Colonic mucosa (tissue), 4 donors: ENCODE measurements around the gene NUBP1. TPM values are rescaled to one million over a fixed set of nuclear protein-coding genes. Genes with fewer than 3 reads are reported as not detected.
"Not testable (repeated sequence)": the region's sequence is repeated elsewhere in the genome, so short reads cannot be mapped to it uniquely, and the experiment has no call there.

Experiments
- DNase-seq: peaks from one replicate; pipeline ENCODE4 v3.0.0-alpha.2; 2020
- H3K27ac ChIP-seq: fragments of 200-600 bp; one replicate; pipeline ENCODE4 v1.8.0; 2021
- H3K27me3 ChIP-seq: fragments of 200-600 bp; one replicate; pipeline ENCODE4 v1.8.0; 2021
- H3K36me3 ChIP-seq: fragments of 200-600 bp; one replicate; pipeline ENCODE4 v1.8.0; 2021
- H3K4me1 ChIP-seq: fragments of 200-600 bp; one replicate; pipeline ENCODE4 v1.8.0; 2021; ENCODE audit warnings: mild to moderate bottlenecking
- H3K4me3 ChIP-seq: fragments of 200-600 bp; one replicate; pipeline ENCODE4 v1.8.0; 2021
- H3K9ac ChIP-seq, 2 donors: one replicate each; pipeline ENCODE4 v1.7.0; 2013; ENCODE audit warnings: control low read depth in 2 of 2, low read depth in 2 of 2, low read length in 2 of 2
- H3K9me3 ChIP-seq: fragments of 200-600 bp; one replicate; pipeline ENCODE4 v1.8.0; 2021
- CTCF ChIP-seq: fragments of 200-600 bp; IDR thresholded peaks from one replicate; pipeline ENCODE4 v1.8.0; 2022; ENCODE audit warnings: antibody characterized with exemption, mild to moderate bottlenecking
- intact Hi-C: fragments of 100-400 bp; cut with DNase I; formaldehyde crosslinking; loops from one replicate; pipeline ENCODE4 v1.14.1; 2022
- total RNA-seq, 2 donors: library from RNA; stranded (reverse); fragmentation: NEBNext Ultra II Directional in 1 of 2; extraction: Animal tissue kit (Norgen Biotek cat#: 25700) in 1 of 2; gene quantifications; one replicate each; pipeline ENCODE4 v1.2.1, GENCODE V29; 2021
- donor health status: healthy.
- donor health status: DM: no; HTN: no; CAD: no.
- donor health status: DM: no; HTN: no; CAD: no.

NUBP1 gene
- total RNA-seq, 2 donors from 2014 or later, result 28.4 to 28.7 TPM

GRCh38 chr16:10782628-10783027 is 39.0 kb downstream of the NUBP1 start:
- no peak for TF ChIP-seq CTCF

GRCh38 chr16:10787304-10787703 is 43.7 kb downstream of the NUBP1 start:
- no peak for TF ChIP-seq CTCF
- intact Hi-C loops, result no loop called here
- no peak overlapping the region for H3K27ac ChIP-seq
- no peaks in the 10 kb centered on the region for H3K9me3 ChIP-seq
- H3K36me3 ChIP-seq, result no peaks in the 10 kb centered on the region
- no peaks in the 10 kb centered on the region for H3K4me1 ChIP-seq
- no peak overlapping the region for H3K4me3 ChIP-seq
- no peak for DNase-seq
- no peaks in the 10 kb centered on the region for H3K27me3 ChIP-seq
- no peak overlapping the region for H3K9ac ChIP-seq

More at GRCh38 chr16:10782628-10783027, 39.0 kb downstream of the NUBP1 start:
- no peaks in the 10 kb centered on the region for H3K27me3 ChIP-seq
- intact Hi-C loops, result no loop called here
- no peak overlapping the region for H3K27ac ChIP-seq
- H3K36me3 ChIP-seq, result no peaks in the 10 kb centered on the region
- no peak overlapping the region for H3K9ac ChIP-seq
- no peak for DNase-seq
- H3K4me1 ChIP-seq, result no peaks in the 10 kb centered on the region
- H3K9me3 ChIP-seq, result no peaks in the 10 kb centered on the region
- no peak overlapping the region for H3K4me3 ChIP-seq

GRCh38 chr16:10788630-10789029 is 45.0 kb downstream of the NUBP1 start:
- H3K9me3 ChIP-seq, DNase-seq, H3K4me3 ChIP-seq, intact Hi-C loops, H3K9ac ChIP-seq, H3K27ac ChIP-seq, H3K27me3 ChIP-seq, H3K4me1 ChIP-seq, H3K36me3 ChIP-seq: not testable (repeated sequence)

- Histone ChIP-seq H3K4me3 (no peak overlapping the region), H3K4me1 (no peaks in the 10 kb centered on the region), H3K9ac (no peak overlapping the region), H3K27ac (no peak overlapping the region), H3K27me3 (no peaks in the 10 kb centered on the region), H3K36me3 (no peaks in the 10 kb centered on the region), H3K9me3 (no peaks in the 10 kb centered on the region)
- DNase-seq, result no peak
- TF ChIP-seq CTCF, result no peak
- intact Hi-C loops, result no loop called here
Measured at GRCh38 chr16:10791048-10791447, 47.4 kb downstream of the NUBP1 start.

GRCh38 chr16:10799736-10800135 is 56.1 kb downstream of the NUBP1 start:
- no peaks in the 10 kb centered on the region for H3K27me3 ChIP-seq
- no peaks in the 10 kb centered on the region for H3K36me3 ChIP-seq
- H3K4me3 ChIP-seq, result no peak overlapping the region
- intact Hi-C loops, result no loop called here
- no peaks in the 10 kb centered on the region for H3K4me1 ChIP-seq
- no peak for TF ChIP-seq CTCF
- H3K9me3 ChIP-seq, result no peaks in the 10 kb centered on the region
- no peak for DNase-seq
- H3K27ac ChIP-seq, result no peak overlapping the region
- H3K9ac ChIP-seq, result no peak overlapping the region

GRCh38 chr16:10805334-10805733 is 61.7 kb downstream of the NUBP1 start:
- no peak for DNase-seq
- H3K9me3 ChIP-seq, result no peaks in the 10 kb centered on the region
- no peak overlapping the region for H3K9ac ChIP-seq
- no peak for TF ChIP-seq CTCF
- no peaks in the 10 kb centered on the region for H3K4me1 ChIP-seq
- intact Hi-C loops, result no loop called here
- no peaks in the 10 kb centered on the region for H3K36me3 ChIP-seq
- H3K27me3 ChIP-seq, result no peaks in the 10 kb centered on the region
- no peak overlapping the region for H3K27ac ChIP-seq
- no peak overlapping the region for H3K4me3 ChIP-seq
